Measurements from ENCODE around the gene C21orf58.

GRCh38 chr21:46366561-46366960 is 42.9 kb upstream of the C21orf58 start:
- TF ChIP-seq CTCF (IDR thresholded peaks at IDR 0.05) (no peak), POLR2A (IDR thresholded peaks at IDR 0.05) (no peak)
